Measurements from ENCODE around the gene COQ4.

COQ4 gene

DNA sequence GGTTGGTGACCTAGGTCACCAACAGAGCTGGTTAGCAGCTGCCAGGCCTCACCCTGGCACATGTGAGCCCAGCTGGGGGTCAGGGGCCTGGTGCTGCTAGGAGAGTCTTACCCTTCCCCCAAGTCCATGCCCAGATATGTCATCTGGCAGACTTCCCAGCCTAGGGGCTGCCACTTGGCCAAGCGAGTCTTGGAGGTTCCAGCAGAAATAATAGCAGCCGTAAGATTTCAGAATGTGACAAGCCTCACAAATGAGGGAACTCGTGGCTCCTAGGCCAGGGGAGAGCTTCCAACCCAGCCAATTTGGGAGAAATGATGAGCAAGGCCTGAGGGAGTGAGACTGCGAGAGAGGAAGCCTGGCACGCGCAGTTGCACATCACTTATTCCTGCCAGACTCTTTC is 59.6 kb downstream of the COQ4 start:
- DNase-seq: no peak

DNA sequence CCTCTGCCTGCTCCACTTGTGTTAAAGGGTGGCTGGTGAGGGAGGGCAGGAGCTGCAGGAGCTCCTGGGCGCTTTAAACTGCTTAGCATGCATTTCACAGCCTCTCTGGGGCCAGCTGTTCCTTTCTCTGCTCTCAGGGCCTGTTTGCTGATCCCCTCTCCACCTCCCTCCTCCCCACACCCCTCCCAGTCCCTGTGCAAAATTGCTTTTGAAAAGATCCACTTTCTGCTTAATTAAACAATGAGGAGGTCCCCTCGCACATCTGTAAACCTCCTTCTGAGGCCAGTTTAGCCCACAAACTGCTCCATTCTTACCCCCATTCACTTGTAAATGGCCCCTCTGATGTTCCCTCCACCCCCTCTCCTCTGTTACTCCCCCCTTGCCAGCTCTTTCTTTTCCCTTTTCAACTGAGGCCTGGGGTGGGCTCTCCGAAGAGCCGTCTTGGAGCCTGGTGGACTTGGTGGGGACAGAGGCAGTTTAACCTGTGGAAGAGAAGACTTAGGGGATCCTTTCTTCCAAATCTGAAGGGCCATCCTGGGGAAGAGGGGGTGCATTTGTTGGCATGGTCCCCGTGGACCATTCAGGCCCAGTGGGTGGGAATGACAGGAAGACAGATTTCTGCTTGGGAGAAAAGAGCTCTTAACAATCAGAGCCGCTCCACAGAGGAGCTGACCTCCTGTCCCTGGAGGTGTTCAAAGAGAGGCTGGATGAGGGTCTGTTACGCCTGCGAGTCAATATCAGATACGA is 60.5 kb downstream of the COQ4 start:
- no peak for DNase-seq

Measured in central memory CD4-positive, alpha-beta T cell (primary cell).